OCI-LY7 (cell line): ENCODE measurements around the gene SEC22A.

Experiments used
- EZH2phosphoT487 ChIP-seq: fragments of 200-600 bp; sonication (generic); IDR thresholded peaks from 2 replicates; pipeline ENCODE4 v1.6.1; 2018; ENCODE audit warnings: low read depth, borderline replicate concordance, mild to moderate bottlenecking, mixed run types, antibody characterized with exemption, low read length, moderate library complexity, mixed read lengths
- TF ChIP-seq, protein P1 (sequence below): fragments of 200-600 bp; sonication (generic); conservative IDR thresholded peaks from 2 replicates; pipeline ENCODE4 v1.5.1; 2014; ENCODE audit warnings: mild to moderate bottlenecking, antibody characterized with exemption, low read length, moderate library complexity, mixed read lengths

DNA sequence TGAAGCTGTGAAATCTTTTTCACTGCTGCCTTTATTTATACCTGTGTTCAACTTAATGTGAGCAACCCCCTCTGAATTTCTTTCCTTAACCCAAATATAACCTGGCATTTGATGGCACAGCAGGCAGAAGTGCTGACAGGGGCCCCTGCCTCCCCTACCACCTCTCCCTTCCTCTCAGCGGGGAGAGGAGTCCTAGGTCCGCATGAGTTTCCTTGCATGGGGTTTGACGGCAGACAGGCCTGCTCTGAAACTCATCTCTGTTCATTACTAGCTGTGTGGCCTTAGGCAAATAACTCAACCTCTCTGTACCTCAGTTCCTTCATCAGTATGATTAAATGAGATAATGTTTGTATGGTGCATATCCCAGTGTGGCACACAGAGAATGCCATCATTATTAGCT, 79.7 kb downstream of the SEC22A start:
- TF ChIP-seq, protein P1, sequence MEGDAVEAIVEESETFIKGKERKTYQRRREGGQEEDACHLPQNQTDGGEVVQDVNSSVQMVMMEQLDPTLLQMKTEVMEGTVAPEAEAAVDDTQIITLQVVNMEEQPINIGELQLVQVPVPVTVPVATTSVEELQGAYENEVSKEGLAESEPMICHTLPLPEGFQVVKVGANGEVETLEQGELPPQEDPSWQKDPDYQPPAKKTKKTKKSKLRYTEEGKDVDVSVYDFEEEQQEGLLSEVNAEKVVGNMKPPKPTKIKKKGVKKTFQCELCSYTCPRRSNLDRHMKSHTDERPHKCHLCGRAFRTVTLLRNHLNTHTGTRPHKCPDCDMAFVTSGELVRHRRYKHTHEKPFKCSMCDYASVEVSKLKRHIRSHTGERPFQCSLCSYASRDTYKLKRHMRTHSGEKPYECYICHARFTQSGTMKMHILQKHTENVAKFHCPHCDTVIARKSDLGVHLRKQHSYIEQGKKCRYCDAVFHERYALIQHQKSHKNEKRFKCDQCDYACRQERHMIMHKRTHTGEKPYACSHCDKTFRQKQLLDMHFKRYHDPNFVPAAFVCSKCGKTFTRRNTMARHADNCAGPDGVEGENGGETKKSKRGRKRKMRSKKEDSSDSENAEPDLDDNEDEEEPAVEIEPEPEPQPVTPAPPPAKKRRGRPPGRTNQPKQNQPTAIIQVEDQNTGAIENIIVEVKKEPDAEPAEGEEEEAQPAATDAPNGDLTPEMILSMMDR = no peak
- no peak for TF ChIP-seq EZH2phosphoT487
